ACC112 (cell line): ENCODE measurements around the gene SETD6.

ENCODE experiments used
- H2AFZ ChIP-seq: fragments of 200-600 bp; sonication (generic); one replicate; pipeline ENCODE4 v1.6.0; 2017; ENCODE audit warnings: antibody characterized with exemption, low read length; ENCODE audit not compliant: unreplicated experiment
- H3K27ac ChIP-seq: fragments of 200-600 bp; sonication (generic); 2 replicates; pipeline ENCODE4 v1.5.1; 2014; ENCODE audit warnings: low read depth, mild to moderate bottlenecking, antibody characterized with exemption, low read length, moderate library complexity
- H3K27me3 ChIP-seq: fragments of 200-600 bp; sonication (generic); 2 replicates; pipeline ENCODE4 v1.6.1; 2014; ENCODE audit warnings: mild to moderate bottlenecking, antibody characterized with exemption, low read length, moderate library complexity, mixed read lengths; ENCODE audit not compliant: insufficient read depth
- H3K36me3 ChIP-seq: fragments of 200-600 bp; sonication (generic); 2 replicates; pipeline ENCODE4 v1.6.1; 2016; ENCODE audit warnings: mild to moderate bottlenecking, antibody characterized with exemption, low read length, moderate library complexity, mixed read lengths; ENCODE audit not compliant: insufficient read depth
- H3K4me1 ChIP-seq: fragments of 200-600 bp; sonication (generic); one replicate; pipeline ENCODE4 v1.6.1; 2016; ENCODE audit warnings: low read length, mixed read lengths; ENCODE audit not compliant: insufficient read depth, unreplicated experiment, control insufficient read depth
- H3K4me3 ChIP-seq: fragments of 200-600 bp; sonication (generic); 2 replicates; pipeline ENCODE4 v1.5.1; 2014; ENCODE audit warnings: mild to moderate bottlenecking, low read depth, low read length
- H3K79me2 ChIP-seq: fragments of 200-600 bp; sonication (generic); one replicate; pipeline ENCODE4 v1.6.0; 2016; ENCODE audit warnings: low read length; ENCODE audit not compliant: control insufficient read depth, unreplicated experiment, insufficient read depth

Gene SETD6, protein sequence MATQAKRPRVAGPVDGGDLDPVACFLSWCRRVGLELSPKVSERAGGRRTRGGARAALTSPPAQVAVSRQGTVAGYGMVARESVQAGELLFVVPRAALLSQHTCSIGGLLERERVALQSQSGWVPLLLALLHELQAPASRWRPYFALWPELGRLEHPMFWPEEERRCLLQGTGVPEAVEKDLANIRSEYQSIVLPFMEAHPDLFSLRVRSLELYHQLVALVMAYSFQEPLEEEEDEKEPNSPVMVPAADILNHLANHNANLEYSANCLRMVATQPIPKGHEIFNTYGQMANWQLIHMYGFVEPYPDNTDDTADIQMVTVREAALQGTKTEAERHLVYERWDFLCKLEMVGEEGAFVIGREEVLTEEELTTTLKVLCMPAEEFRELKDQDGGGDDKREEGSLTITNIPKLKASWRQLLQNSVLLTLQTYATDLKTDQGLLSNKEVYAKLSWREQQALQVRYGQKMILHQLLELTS

DNA sequence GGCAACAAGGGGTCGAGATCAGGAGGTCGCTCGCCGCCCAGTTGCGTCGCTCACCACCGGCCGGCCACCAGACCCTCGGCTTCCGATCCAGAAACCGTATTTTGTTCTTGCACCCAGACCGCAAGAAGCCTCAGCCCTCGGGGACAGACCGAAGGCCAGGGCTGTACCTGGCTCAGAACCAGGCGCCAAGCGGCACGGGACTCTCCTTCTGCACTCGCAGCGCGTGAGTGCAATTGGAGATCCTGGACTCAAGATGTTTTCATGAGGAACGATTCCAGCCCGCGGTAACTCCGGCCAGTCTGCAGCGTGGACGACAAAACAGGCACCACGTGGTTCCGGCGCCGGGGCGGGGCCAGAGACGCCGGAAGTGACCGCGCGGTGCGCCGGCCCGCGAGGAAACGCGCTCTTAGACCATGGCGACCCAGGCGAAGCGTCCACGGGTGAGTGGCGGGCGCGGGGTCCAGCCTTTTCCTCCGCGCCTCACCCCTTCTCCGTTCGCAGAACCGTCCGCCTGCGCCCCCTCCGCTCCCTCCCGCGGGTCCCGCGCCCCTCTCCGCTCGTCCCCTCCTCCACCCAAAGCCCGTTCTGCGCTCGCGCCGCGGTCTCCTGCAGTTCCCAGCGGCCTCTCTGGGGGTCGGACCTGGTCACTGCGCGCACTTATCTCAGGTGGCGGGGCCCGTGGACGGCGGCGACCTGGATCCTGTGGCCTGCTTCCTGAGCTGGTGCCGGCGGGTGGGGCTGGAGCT, at the start of gene SETD6:
TSS of gene SETD6 (plus strand) at position 393 of the 746 bp plus-strand sequence. CDS start at position 414, 21 bp downstream.
- H3K27me3 ChIP-seq, result no peaks in the 10 kb centered on the region
- H2AFZ ChIP-seq, result peak within 1 kb of the TSS; percentile 0
- peaks cover 5% of the 10 kb centered on the region for H3K4me1 ChIP-seq
- H3K27ac ChIP-seq, result peak within 1 kb of the TSS; percentile 6; the same call in 1 of the 2 replicates
- H3K79me2 ChIP-seq, result no peaks in the 10 kb centered on the region
- H3K4me3 ChIP-seq, result peak within 1 kb of the TSS; percentile 87
- peaks cover 12% of the 10 kb centered on the region for H3K36me3 ChIP-seq

DNA sequence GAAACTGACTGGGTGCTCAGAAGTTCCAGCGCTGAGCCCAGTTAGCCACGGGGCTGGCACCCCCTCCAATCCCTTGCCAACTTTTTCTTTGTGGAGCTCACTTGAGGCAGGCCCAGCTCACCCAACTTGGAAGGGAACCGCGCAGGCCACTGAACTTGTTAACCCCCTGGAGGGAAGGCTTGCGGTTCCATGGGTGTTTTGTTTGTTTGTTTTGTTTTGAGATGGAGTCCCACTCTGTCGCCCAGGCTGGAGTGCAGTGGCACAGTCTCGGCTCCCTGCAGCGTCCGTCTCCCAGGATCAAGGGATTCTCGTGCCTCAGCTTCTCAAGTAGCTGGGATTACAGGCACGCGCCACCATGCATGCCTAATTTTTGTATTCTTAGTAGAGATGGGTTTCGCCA, 49.5 kb upstream of the SETD6 start:
- peaks cover 61% of the 10 kb centered on the region for H3K27me3 ChIP-seq
- peaks cover 7% of the 10 kb centered on the region for H3K4me1 ChIP-seq
- no peaks in the 10 kb centered on the region for H3K36me3 ChIP-seq
- no peak overlapping the region for H3K4me3 ChIP-seq
- H2AFZ ChIP-seq, result no peak overlapping the region
- H3K27ac ChIP-seq, result no peak overlapping the region
- no peaks in the 10 kb centered on the region for H3K79me2 ChIP-seq

DNA sequence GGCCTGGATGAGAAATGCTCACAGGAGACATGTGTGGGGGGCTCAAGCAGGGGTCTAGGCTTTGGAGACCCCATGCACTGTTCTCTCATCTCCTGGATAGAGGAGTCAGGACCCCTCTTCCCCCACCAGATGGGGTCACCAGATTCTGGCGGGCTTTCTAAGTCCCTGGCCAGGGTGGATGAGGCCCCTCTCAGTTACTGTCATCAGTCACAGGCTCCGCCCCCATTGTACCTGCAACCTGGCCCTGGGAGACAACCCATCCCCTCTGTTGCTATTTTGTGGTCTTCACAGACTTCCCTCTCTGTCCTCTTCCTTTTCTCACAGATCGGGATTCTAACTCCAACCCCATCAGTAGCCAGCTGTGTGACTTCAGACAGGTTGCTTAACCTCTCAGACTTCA, 48.9 kb upstream of the SETD6 start:
- peaks cover 61% of the 10 kb centered on the region for H3K27me3 ChIP-seq
- H2AFZ ChIP-seq, result no peak overlapping the region
- no peaks in the 10 kb centered on the region for H3K36me3 ChIP-seq
- H3K4me3 ChIP-seq, result no peak overlapping the region
- H3K4me1 ChIP-seq, result peaks cover 3% of the 10 kb centered on the region
- H3K27ac ChIP-seq, result no peak overlapping the region
- no peaks in the 10 kb centered on the region for H3K79me2 ChIP-seq

DNA sequence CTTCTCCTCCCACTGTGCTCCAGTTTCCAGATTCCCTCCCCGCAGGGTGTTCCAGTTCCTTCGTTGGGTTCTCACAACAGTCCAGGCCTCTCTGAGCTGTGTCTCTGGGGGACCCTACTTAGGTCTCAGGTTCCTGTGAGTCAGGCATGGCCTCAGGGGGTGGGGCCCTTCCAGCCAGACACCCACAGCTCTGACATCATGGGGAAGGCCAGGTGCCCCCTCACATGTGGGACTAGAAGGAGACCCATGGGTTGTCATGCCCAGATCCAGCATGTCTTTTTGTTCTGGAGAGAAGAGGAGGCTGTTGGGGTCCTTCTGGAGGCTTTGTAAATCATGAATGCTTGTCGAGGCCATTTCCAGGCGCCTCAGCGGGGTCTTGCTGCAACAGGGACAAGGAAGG, 47.4 kb upstream of the SETD6 start:
- no peaks in the 10 kb centered on the region for H3K36me3 ChIP-seq
- H3K27me3 ChIP-seq, result peaks cover 51% of the 10 kb centered on the region
- no peak overlapping the region for H3K27ac ChIP-seq
- no peak overlapping the region for H3K4me3 ChIP-seq
- H3K4me1 ChIP-seq, result peaks cover 3% of the 10 kb centered on the region
- H2AFZ ChIP-seq, result no peak overlapping the region
- H3K79me2 ChIP-seq, result no peaks in the 10 kb centered on the region

DNA sequence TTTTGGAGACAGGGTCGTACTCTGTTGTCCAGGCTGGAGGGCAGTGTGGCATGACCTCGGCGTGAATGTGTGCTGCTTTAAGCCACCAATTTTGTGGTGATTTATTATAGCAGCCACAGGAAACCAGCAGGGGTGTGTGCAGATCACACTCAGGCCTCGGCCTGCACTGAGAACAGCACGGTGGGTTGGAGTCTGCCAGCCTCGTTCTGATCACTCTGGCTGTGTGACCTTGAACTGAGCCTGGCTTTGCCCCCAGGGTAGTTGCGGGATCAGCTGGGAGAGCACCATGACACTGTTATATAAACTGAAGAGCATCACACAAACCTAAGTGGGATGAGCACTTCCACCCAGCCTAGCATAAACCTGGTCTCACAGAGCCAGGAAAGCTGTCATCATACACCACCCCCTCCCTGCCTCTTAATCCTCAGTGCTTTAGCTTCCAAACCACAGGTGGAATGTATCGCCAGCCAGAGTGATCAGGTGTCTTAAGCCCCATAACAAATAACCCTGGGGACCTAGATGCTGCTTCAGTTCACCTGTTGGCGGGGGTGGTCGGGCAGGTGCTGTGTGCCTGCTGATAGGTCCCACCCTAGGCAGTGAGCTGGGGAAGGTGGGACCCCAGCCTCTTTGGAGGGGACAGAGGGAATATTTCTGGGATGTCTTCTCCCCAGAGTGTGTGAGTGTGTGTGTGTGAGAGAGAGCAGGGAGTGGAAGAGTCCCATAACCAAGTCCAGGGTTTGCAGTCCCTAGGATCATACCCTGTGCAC, 43.9 kb upstream of the SETD6 start:
- Histone ChIP-seq H3K4me3 (no peak overlapping the region), H3K27me3 (peaks cover 19% of the 10 kb centered on the region), H3K4me1 (no peaks in the 10 kb centered on the region), H3K36me3 (no peaks in the 10 kb centered on the region), H3K79me2 (no peaks in the 10 kb centered on the region), H3K27ac (no peak overlapping the region), H2AFZ (no peak overlapping the region)

DNA sequence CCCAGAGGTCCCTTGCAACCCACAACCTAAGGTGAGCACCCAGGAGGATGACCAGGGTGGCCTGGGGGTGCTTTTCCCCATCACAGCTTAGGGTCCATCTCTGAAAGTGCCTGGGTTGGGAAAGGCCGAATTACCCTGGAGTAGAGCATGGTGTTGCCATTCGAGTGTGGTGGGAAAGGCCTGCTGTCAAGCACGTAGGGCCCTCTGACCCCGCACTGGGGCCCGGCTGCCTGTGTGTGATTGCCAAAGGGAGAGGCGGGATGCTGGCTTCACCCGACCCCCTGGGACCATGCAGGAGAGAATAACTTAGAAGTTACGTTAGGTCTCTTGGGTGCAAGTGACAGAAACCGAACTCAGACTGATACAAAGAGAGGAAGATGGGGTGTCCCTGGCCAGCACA, 43.1 kb upstream of the SETD6 start:
- Histone ChIP-seq H2AFZ (no peak overlapping the region), H3K4me1 (no peaks in the 10 kb centered on the region), H3K27me3 (peaks cover 14% of the 10 kb centered on the region), H3K27ac (no peak overlapping the region), H3K36me3 (no peaks in the 10 kb centered on the region), H3K79me2 (no peaks in the 10 kb centered on the region), H3K4me3 (no peak overlapping the region)

DNA sequence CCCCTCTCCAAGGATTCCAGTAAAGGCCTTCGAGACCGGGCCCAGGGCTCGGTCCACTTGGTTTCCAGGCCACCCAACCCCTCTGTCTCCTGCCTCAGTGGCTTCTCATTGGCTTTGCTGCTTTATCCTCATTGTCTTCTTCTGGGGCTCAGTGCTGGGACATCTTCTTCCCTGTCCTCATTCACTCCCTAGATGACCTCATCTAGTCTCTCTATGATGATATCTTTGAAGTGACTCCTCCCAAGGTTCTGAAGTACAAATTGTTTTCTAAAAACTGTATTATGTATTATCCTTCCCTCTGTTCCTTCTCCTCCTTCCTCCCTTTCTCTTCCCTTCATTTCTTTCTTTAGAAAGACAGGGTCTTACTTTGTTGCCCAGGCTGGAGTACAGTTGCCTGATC, 42.5 kb upstream of the SETD6 start:
- Histone ChIP-seq H3K4me3 (no peak overlapping the region), H3K36me3 (no peaks in the 10 kb centered on the region), H3K27ac (no peak overlapping the region), H3K27me3 (peaks cover 10% of the 10 kb centered on the region), H2AFZ (no peak overlapping the region), H3K79me2 (no peaks in the 10 kb centered on the region), H3K4me1 (no peaks in the 10 kb centered on the region)

DNA sequence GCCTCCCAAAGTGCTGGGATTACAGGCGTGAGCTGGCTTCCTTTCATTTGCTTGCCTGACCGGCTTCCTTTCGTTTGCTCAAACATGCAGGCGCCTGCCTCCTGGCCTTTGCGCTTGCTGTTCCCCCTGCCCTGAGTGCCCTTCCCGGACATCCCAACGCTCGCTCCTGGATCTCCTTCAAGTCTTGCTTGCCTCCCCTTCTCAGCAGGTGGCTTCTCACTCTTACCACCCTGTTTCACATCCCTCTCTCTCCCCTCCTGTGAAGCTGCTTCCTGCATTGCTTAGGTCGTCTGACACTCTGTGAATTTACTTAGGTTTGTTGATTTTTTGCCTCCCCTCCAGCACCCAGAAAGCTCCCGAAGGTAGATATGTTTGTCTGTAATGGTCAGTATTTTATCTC, 41.0 kb upstream of the SETD6 start:
- H3K36me3 ChIP-seq, result no peaks in the 10 kb centered on the region
- H3K4me3 ChIP-seq, result no peak overlapping the region
- H3K27me3 ChIP-seq, result peaks cover 11% of the 10 kb centered on the region
- no peaks in the 10 kb centered on the region for H3K79me2 ChIP-seq
- no peak overlapping the region for H2AFZ ChIP-seq
- no peak overlapping the region for H3K27ac ChIP-seq
- H3K4me1 ChIP-seq, result no peaks in the 10 kb centered on the region

DNA sequence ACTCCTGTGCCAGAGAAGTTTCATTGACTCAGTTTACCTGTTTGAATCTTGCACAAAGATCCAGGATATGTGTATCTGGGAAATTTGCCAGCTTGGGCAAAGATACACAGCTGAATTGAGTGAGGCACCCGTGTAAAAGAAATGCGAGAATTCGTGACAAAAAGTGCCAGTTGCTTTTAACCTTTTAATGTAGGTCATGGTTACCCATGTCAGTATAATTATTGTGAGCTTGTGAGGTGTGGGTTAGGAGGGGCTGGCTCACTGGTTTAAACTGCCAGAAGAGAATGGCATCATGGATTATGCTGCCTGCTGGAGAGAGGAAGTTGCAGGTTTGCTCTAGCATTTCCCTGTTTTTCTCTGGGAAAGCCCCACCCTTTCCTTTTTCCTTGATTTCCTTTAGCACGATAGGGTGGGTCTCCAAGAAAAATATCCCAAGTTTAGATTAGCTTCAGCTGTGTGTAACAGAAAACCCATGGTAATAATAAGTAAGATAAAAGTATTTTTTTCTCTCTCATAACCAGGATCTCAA, 40.2 kb upstream of the SETD6 start:
- Histone ChIP-seq H2AFZ (no peak overlapping the region), H3K27ac (no peak overlapping the region), H3K79me2 (no peaks in the 10 kb centered on the region), H3K4me3 (no peak overlapping the region), H3K27me3 (peaks cover 6% of the 10 kb centered on the region), H3K4me1 (no peaks in the 10 kb centered on the region), H3K36me3 (no peaks in the 10 kb centered on the region)

DNA sequence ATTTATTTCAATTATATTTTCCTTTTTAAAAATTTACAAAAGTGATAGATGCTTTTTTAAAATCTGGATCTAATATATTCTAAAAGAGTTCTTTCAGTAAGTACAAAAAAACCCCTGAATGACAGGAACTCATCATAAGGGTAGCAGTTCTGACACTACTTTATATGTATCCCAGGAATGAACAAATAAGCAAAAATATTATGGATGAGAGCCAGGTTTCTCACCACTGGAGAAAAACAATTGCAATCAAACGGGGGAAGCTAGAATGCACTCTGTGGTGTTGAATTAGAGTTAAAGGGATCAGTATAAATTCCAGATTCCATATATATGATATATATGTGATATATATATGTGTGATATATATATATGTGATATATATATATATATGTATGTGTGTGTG, 38.5 kb upstream of the SETD6 start:
- no peaks in the 10 kb centered on the region for H3K79me2 ChIP-seq
- no peak overlapping the region for H3K27ac ChIP-seq
- H3K4me3 ChIP-seq, result no peak overlapping the region
- H3K36me3 ChIP-seq, result no peaks in the 10 kb centered on the region
- H3K27me3 ChIP-seq, result peaks cover 4% of the 10 kb centered on the region
- no peaks in the 10 kb centered on the region for H3K4me1 ChIP-seq
- H2AFZ ChIP-seq, result no peak overlapping the region
